NCI-H69 (cell line): ENCODE measurements around the gene ABCB8.

ENCODE experiments used
- DNase-seq: peaks from one replicate; lab custom pipeline; 2025; lab: John Stamatoyannopoulos, UW

The ABCB8 gene

DNA sequence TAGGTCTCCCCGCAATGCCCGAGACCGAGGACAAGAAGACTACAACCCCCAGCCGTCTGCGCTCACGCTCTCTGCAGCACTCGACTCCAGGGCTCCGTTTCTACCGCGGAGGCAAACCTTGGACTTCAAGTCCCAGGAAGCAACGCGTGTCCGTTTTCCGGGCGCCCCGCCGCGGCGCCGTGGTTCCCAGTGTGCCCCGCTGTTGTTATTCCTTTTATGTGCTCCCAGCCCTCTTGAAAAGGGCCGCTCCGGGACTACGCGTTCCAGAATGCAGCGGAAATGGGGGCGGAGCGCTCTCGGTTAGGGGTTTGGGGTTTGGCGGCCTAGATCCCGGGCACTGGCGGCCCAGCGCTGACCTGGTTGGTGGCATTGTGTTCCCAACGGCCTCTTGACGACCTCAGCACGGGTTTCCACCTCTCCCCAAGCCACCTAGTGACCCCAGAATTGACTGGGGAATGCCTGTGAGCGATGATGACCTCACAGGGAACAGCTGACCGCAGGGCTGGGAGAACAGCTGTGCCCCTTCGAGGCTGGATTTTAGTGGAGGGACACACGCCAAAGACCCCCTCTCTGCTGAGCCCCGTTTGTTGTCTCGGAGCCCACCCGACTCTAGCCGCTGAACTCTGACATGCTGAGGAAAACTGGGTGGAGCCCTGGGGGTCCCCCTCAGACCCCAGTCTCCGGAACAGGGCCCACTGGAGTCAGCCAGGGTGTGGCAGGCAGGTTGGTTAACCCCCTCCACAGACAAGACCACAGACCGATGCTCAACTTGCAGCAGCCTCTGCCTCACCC lies 29.9 kb downstream of the ABCB8 start:
- DNase-seq: peak; percentile 100

DNA sequence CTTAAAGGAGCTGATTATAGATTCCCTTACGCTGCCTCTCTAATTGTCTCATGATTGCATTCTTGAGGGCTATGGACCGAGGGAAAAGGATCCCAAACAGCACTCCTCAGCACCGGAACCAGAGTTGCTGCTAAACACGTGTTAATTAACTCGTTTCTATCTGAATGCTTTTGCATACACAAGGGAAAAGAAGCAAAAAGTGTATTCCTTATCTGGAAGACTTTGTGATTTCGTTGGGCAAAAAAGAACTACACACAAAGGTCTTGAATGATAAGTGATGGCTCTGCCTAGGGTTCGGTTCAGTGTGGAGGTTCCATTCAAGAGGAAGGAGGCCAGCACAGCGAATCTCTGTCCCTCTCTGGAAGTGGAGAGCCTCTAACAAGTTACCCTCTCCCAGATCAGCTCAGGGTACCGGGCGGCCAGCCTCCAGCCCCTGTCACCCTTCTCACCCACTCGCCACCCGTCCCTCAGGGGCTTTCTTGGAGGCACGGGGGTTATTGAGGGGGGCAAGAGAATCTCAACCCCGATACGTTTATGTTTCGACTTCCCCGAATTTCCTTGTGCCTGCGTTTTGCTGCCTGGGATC lies 30.6 kb downstream of the ABCB8 start:
- peak; percentile 64 for DNase-seq

DNA sequence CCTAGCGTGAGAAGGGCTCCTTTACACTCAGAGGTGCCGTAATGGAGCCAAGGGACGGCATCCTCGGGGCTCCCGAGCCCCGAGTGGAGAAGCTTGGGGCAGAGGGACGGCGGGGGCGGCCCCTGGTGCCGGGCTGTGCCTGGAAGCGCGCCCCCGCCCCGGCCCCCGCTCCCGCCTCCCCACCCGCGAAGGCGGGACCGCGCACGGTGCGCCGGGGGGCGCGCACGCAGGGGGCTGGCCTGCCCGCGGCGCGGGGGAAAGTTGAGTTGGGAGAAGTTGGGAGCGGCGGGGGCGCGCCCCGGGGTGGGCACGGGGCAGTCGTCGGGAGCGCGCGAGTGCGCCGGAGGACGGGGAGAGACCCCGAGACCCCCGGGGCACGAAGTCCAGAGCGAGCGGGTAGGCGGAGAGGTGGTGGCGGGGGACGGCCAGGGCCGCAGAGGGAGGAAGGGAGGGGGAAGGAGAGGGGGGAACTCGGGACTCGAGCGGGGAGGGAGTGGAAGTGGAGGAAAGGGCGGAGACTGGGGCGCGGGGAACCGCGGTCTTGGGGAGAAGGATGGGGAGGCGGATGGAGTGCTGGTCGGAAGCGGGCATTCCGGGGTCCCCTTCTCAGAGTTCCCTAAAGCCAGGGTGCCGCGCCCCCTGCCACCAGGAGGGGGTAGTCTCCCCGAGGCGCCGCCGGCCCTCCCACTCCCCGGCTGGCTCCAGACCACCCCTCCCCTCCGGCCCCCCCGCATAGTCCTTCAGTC lies 31.3 kb downstream of the ABCB8 start, which contains the start of gene SLC4A2:
SLC4A2 (plus strand) TSS at position 223 of the 746 bp plus-strand sequence. CDS start 2,399 bp downstream, outside the sequence.
- peak; percentile 90 for DNase-seq

DNA sequence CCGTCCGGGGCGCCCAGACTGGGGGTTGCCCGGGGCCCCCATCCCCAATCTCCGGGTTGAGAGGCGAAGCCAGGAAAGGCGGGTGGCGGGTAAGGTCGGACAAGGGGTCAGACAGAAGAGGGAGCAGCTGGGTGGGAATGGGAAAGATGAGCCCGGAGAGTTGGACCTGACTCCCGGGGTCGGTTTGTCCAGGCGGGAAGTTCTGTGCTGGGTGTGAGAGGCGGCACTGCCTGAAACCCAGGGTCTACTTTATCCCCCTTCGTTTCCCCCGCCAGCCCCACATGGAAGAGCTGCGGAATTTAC lies 31.8 kb downstream of the ABCB8 start:
- DNase-seq: no peak

DNA sequence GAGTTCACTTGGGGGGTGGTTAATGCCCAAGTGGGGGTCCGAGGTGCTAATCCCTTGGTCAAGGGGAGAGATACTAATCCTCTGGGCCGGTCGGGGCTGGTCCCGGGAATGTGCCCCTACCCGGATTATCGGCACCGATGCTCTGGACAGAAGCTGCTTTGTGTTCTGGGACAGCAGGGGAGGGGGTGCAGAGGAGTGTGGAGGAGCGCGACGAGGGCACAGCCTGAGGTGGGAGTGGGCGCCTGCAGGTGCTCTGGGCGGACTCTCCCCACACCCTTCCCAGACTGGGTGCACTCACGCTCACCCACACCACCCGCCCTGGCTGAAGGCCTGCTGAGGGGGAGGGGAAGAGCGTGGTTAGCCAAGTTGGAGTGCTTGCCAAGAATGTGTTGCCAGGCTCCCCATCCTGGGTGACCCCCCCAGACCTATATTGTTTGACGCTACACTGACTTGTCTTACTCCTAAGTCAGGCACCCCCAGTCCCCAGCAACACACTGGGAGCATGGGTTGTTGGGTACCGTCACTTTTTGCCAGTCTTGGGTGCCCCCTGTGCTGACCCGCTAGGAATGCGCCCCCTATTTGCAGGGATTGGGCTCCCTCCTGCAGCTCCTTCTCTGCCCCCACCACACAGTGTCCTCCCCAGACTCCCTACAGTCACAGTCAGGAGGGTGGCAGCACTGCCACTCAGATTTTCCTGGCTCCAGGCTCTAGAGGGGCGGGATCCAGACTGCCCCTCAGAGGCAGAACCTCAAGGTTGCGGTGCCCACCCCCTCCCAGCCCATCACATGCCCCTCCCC lies 32.4 kb downstream of the ABCB8 start:
- peak; percentile 45 for DNase-seq

DNA sequence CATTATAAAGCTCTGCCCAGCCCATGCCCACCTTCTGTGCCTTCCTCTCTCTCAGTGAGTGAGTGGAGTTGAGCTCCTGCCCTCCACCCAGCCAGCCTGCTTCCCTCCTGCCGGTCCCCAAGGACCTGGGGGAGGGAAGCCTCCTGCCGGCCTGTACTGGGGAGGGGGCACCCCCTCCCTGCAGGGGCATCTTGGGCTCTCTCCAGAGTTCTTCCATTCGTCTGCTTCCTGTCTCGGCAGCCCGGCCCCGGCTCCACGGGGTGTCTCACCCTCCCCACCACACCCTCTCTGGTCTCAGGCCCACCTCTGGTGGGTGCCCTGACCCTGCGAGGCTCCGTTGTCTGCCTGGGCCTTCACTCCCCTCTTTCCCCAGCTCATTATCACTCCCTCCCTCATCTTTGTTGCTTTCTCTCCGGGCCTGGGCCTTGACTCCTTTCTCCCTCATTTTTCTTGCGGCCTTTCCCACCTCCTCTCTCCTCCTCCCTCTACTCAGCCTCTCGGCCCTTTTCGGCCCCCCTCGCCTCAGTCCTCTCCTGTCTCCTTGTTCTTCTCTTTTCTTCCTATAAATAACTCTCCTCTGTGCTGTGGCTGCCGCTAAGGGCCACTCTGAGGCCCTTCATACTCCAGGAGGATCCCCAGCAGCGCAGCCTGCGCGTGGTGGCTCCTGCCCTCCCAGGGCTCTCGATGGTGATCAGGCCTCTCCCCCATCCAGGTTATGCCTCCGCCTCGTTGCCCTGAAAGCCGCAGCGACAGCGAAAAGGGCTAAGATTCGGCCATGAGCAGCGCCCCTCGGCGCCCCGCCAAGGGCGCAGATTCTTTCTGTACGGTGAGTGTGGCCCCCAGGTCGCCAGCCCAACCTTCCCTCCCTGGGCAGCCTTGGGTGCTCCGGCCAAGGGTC lies 33.2 kb downstream of the ABCB8 start:
- peak; percentile 45 for DNase-seq

DNA sequence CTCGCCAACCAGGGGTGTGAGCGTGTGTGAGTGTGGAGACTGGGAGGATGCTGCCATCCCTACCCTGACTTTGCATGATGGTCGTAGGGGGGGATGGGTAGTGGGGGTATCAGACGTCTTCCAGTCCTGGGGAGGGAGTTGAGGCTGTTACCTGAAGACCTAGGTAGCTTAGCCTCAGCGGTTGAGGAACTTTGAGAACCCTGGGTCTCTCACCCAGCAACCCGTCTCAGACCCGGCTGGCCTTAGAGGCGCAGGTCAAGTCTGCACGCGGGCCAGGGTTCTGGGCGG lies 33.8 kb downstream of the ABCB8 start:
- DNase-seq: no peak

DNA sequence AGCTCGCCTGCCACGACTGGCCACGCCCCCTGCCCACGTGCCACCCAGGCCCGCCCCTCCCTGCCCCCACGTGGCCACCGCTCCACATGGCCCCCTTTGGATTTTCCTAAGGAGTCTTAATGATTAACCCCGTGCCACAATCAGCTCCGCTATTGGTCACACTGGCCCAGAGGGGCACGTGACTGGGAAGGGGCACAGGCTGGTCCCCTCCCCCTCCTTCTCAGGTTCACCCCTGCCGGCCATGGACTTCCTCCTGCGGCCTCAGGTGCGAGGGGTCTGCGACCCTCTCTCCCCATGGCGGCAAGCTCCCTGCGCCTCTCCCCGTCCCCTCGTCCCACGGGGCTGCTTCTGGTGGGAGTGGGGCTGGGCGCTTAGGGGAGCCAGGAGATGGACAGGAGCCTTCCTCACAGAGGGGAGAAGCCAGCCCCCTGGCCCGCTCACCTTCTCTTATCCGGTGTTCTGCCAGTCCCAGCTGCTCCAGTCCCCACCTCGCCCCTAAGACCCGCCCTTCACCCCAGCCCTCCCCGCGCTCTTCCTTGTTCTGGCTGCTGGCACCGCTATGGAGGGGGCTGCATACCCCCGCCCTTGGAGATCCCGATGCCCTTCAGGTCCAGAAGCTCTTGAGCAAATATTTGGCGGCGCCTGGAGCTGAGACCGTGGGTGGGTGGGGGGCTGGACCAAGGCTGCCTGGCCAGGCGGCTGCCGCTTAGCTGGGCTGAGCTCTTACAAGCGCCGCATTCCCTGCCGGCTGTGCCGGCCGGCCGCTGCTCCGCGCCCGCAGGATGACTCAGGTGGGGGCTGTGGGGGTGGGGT lies 34.4 kb downstream of the ABCB8 start:
- no peak for DNase-seq

DNA sequence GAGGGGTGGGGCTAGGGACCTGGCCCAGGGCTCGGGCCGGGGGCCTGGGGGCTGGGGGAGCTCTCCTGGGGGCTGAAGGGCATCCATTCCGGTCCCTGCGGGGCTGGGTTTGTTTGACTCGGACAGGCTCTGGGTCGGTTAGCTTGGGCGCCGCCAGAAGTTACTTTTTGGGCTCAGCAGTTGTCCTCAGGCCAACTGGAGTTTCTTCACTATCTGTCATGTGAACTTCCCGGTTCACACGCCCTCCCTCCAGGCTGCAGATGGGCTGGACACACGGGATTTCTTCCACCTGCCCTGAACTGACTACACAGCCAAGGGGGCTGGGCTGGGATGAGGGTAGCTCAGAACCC lies 34.9 kb downstream of the ABCB8 start:
- DNase-seq: no peak

DNA sequence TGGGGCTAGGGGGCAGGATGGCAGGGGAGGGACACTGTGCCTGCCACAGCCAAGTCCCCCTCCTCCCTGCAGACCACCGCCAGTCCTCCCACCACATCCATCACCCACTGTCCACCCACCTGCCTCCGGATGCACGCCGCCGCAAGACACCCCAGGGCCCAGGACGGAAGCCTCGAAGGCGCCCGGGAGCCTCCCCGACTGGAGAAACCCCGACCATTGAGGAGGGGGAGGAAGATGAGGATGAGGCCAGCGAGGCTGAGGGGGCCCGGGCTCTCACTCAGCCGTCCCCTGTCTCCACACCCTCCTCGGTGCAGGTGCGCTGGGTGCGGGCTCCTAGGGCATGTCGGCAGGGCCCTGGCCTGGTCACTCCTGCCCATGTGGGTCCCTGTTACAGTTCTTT lies 36.2 kb downstream of the ABCB8 start:
- DNase-seq: no peak

DNA sequence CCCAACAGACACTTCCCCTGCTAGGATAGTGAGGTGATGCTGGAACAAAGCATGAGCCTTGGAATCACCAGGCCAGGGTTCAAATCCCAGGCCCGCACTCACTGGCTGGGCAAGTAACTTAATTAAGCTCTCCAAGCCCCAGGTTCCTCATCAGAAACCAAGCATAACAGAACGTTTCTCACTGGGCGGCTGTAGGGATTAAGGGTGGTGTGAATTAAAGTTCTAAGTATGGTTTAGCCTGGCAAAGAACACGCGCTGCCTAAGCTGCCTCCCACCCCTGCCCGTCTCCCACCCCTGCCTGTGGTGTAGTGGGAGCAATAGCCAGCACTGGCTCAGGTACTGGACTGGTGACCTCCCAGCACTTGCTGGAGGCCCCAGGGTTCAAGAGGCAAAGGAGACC lies 36.7 kb downstream of the ABCB8 start:
- DNase-seq: no peak

DNA sequence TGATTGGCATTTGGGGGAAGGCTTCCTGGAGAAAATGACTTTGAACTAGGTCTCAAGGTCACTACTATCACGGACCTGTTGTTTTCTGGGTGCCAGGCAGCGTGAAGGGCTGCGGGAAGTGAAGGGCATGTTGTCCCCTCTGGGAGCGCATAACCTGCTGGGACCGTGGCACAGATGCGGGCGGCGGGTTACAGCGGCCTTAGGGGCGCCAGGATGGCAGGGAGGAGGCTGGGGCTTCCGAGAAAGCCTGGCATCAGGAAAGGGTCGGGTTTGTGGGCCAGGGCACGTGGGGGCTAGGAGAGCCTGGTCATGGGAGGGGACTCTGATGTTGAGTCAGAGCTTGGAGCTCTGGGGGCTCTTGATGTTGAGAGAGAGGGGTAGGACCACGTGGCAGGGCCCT lies 37.3 kb downstream of the ABCB8 start:
- DNase-seq: no peak

DNA sequence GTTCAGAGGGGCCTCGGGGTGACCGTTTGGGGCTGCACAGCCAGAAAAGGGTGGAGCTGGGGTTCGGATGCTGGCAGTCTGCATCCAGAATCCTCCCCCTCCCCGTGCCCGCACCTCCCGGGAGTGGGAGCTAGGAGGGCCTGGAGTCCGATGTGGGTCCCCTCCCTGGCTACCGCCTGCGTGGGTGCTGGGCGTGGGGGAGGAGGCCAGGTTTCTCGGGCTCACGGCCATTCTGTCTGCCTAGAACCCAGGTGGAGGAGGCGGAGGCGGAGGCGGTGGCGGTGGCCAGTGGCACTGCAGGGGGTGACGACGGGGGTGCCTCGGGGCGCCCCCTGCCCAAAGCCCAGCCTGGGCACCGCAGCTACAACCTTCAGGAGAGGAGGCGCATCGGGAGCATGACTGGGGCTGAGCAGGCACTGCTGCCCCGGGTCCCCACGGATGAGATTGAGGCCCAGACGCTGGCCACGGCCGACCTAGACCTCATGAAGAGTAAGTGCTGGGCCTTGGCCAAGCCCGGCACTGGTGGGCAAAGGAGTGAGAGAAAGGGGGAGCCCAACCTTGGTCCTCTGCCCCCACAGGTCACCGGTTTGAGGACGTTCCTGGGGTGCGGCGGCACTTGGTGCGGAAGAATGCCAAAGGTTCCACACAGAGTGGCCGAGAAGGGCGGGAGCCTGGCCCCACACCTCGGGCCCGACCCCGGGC lies 38.2 kb downstream of the ABCB8 start:
- no peak for DNase-seq

DNA sequence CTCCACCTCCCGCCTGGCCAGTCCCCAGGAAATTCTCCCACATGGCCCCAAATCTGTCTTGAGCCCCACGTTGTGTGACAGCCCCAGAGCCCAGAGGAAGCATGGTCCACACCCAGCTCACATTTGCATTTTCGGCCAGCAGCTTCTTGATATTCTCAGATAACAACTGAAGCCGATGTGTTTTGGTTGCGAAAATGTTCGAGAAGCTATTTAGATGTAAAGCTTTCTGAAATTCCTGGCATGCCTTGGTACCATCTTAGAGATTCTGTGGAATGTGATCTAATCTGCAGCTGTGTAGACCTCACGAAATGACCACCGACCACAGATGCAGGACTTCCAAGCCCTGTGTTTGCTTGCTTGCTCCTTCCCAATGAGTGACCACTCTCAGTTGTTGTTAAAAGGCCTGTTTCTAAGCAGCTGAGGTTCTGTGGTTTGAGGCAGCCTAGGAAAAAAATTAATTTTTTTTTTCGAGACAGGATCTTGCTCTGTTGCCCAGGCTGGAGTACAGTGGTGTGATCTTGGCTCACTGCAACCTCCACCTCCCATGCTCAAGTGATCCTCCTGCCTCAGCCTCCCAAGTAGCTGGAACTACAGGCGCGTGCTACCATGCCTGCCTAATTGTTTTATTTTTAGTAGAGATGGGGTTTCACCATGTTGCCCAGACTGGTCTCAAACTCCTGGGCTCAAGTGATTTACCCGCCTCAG lies 40.0 kb downstream of the ABCB8 start:
- DNase-seq: no peak

DNA sequence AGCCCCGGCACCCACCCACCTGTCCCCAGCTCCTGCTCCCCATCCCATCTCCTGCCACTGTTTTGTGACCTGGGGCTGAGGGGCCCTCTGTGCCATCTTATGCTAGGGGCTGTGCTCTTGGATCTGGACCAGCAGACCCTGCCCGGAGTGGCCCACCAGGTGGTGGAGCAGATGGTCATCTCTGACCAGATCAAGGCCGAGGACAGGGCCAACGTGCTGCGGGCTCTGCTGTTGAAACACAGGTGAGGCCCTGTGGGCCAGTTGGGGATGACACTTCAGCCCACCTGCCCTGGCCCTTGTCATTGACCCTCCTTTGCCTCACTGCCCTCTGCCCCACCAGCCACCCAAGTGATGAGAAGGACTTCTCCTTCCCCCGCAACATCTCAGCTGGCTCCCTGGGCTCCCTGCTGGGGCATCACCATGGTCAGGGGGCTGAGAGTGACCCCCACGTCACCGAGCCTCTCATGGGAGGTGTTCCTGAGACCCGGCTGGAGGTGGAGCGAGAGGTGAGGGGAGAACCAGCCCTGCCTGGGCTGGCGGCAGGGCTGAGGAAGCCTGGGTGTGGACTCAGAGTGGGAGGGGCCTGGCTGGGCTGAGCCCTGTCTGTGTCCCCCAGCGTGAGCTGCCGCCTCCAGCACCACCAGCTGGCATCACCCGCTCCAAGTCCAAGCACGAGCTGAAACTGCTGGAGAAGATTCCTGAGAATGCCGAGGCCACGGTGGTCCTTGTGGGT lies 41.8 kb downstream of the ABCB8 start:
- DNase-seq: no peak

DNA sequence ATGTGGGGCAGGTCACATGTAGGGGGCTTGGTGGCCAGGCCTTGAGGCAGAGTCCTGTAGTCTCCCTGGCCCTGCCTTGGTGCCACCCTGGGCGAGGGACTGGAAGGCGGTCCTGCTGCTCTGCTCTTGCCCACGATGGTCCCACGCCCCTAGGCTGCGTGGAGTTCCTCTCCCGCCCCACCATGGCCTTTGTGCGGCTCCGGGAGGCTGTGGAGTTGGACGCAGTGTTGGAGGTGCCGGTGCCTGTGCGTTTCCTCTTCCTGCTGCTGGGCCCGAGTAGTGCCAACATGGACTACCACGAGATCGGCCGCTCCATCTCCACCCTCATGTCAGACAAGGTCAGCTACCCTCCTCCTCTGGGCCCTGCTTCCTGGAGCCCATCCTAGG lies 42.3 kb downstream of the ABCB8 start:
- no peak for DNase-seq

DNA sequence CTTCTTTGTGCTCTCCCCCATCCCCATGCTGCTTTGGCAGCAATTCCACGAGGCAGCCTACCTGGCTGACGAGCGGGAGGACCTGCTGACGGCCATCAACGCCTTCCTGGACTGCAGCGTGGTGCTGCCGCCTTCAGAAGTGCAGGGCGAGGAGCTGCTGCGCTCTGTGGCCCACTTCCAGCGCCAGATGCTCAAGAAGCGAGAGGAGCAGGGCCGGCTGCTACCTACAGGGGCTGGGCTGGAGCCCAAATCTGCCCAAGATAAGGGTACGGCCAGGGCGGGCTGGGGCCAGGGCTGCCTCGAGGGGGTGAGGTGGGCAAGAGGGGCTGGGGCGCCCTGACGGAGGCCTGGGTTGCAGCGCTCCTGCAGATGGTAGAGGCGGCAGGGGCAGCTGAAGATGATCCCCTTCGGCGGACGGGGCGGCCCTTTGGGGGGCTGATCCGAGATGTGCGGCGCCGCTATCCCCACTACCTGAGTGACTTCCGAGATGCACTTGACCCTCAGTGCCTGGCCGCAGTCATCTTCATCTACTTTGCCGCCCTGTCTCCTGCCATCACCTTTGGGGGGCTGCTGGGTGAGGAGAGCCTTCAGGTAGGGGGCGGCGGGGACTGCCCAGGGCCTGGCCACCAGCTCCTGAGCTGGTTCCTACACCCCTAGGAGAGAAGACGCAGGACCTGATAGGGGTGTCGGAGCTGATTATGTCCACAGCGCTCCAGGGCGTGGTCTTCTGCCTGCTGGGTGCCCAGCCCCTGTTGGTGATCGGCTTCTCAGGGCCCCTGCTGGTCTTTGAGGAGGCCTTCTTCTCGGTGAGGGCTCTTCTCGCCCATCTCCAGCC lies 43.0 kb downstream of the ABCB8 start:
- DNase-seq: no peak

DNA sequence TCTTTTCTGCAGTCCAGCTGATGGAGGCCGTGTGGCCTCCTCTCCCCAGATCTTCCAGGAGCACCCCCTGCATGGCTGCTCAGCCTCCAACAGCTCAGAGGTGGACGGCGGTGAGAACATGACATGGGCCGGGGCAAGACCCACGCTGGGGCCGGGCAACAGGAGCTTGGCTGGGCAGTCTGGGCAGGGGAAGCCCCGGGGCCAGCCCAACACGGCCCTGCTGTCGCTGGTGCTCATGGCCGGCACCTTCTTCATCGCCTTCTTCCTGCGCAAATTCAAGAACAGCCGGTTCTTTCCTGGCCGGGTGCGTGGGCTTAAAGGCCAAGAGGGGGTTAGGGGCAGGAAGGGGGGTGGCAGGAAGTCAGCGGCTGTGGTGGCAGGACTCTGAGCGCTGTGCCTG lies 45.7 kb downstream of the ABCB8 start:
- no peak for DNase-seq
